HG03558 (cell line): Measurements from ENCODE around the gene CCDC124.
"Not testable (repeated sequence)": the region's sequence is repeated elsewhere in the genome, so short reads cannot be mapped to it uniquely, and the experiment has no call there.

Experiments used
- ATAC-seq: cut with Tn5 transposase; IDR thresholded peaks from one replicate; pipeline ENCODE4 v1.9.1; 2021; ENCODE audit warnings: moderate number of reproducible peaks; ENCODE audit not compliant: unreplicated experiment; ENCODE audit errors: extremely low read depth

CCDC124 gene

GRCh38 chr19:17975032-17975431 is 42.2 kb downstream of the CCDC124 start:
- ATAC-seq, result no peak

GRCh38 chr19:17977021-17977420 is 44.2 kb downstream of the CCDC124 start:
- no peak for ATAC-seq

DNA sequence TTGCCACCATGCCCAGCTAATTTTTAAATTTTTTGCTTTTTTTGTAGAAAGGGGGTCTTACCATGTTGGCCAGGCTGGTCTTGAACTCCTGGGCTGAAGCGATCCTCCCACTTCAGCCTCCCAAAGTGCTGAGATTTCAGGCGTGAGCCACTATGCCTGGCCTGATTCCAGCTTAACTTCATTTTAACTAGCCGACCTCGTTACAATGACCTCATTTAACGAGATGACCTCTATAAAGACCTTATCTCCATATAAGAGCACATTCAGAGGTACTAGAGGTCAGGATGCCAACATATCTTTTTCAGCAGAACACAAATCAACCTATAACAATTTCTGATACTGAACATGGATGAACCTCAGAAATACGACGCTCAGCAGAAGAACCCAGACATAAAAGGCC is 44.7 kb downstream of the CCDC124 start:
- ATAC-seq, result no peak

DNA sequence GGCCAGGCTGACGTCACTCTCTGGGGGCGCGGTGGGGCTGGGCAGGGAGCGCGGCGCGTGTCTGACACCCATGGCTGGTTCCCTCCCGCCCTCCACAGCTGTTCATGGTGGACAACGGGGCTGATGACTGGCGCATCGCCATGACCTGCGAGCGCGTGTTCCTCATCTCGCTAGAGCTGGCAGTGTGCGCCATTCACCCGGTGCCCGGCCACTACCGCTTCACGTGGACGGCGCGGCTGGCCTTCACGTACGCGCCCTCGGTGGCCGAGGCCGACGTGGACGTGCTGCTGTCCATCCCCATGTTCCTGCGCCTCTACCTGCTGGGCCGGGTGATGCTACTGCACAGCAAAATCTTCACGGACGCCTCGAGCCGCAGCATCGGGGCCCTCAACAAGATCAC is 48.8 kb downstream of the CCDC124 start:
- ATAC-seq, result no peak

DNA sequence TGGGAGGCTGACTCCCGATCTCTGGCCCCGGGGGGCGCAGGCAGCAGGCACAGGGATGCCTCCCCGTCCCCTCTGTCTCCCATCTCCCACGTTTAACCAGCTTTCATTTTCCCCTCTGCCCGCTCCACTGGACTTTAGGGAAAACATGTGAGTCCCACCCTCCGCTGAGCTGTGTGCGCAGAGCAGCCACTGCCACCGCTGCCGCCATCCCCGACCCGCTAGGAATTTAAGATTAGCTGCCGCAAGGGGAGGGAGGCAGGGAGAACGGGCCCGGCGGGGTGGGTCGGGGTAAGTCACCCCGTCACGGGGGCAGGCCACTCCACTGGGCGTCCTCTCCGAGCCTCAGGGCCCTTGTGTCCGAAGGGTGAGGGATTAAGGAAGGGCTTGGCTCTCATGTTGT is 49.6 kb downstream of the CCDC124 start:
- no peak for ATAC-seq

- ATAC-seq, result no peak
Observed at GRCh38 chr19:17985037-17985818, 52.4 kb downstream of the CCDC124 start.

GRCh38 chr19:17986569-17986968 is 53.8 kb downstream of the CCDC124 start:
- not testable (repeated sequence) for ATAC-seq

- no peak for ATAC-seq
Observed at GRCh38 chr19:17988161-17988560, 55.3 kb downstream of the CCDC124 start.

DNA sequence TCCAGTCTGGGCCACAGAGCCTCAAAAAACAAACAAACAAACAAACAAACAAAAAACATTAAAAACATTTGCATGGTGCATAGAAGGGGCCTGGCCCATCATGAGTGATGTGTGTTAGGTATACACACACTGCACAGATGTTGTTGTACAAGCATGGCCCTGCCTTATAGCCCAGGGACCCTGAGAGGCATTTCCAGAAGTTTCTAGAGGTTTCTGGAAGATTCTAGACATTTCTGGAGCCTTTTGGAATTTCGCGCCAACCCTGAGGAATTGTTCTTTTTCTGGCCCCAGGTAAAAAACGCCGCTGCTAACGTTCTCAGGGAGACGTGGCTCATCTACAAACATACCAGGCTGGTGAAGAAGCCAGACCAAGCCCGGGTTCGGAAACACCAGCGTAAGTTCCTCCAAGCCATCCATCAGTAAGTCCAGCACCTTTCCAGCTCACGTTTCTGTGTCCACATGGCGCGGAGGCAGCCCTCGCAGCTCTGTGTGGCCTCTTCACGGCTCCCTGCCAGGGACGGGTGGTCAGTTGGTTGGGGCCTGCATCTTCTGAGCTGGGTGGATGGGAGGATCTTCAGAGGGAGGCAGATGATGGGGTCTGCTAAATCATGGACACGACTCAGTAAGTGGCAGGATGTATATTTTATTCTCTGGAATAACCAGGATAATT is 56.7 kb downstream of the CCDC124 start:
- ATAC-seq, result no peak

GRCh38 chr19:17993076-17993813 is 60.4 kb downstream of the CCDC124 start:
- no peak for ATAC-seq
